SK-N-SH (cell line): ENCODE measurements around the gene FAXDC2. TPM values are rescaled to one million over a fixed set of nuclear protein-coding genes. Genes with fewer than 3 reads are reported as not detected.

Source experiments
- CTCF ChIA-PET: fragments of 300-600, 350-600 bp; formaldehyde crosslinking; extraction: SDS; loops from one replicate; lab custom pipeline; 2021; lab: Yijun Ruan, JAX
- POLR2A ChIA-PET: fragments of 350-600 bp; sonication (Branson Sonifier 250); formaldehyde crosslinking; extraction: SDS; loops from one replicate; lab custom pipeline; 2020; ENCODE audit warnings: antibody characterized with exemption, inconsistent platforms; lab: Yijun Ruan, JAX
- DNase-seq: peaks from one replicate; pipeline ENCODE4 v3.0.0; 2012
- H2AFZ ChIP-seq: fragments of 200-600 bp; sonication (generic); 2 replicates; pipeline ENCODE4 v1.8.1; 2016; ENCODE audit warnings: antibody characterized with exemption, mild to moderate bottlenecking, low read depth
- H3F3A ChIP-seq: fragments of 200-600 bp; sonication (generic); replicated peaks from 2 replicates; pipeline ENCODE3; 2016; ENCODE audit warnings: antibody characterized with exemption, mild to moderate bottlenecking; ENCODE audit not compliant: insufficient read depth
- H3K27ac ChIP-seq, 2 experiments: fragments of 200-500 bp in 1 of 2; fragments of 200-600 bp in 1 of 2; sonication (Bioruptor generic) in 1 of 2; sonication (generic), shearing (Covaris generic) in 1 of 2; 2 replicates each; pipeline versions ENCODE4 v1.5.1 to v1.6.1; 2014 to 2016; ENCODE audit warnings: low read depth in 2 of 2, inconsistent platforms in 1 of 2, low read length in 1 of 2, mild to moderate bottlenecking in 1 of 2, mixed read lengths in 1 of 2
- H3K27me3 ChIP-seq: fragments of 200-600 bp; sonication (generic), shearing (Covaris generic); 2 replicates; pipeline ENCODE4 v1.6.1; 2016; ENCODE audit warnings: mixed run types; ENCODE audit not compliant: insufficient read depth
- H3K36me3 ChIP-seq, 2 experiments: fragments of 200-500 bp in 1 of 2; fragments of 200-600 bp in 1 of 2; sonication (Bioruptor generic) in 1 of 2; sonication (generic) in 1 of 2; replicated peaks in 1 of 2; 2 replicates each; pipeline versions ENCODE3 to v1.5.1; 2014 to 2016; ENCODE audit warnings: low read length in 1 of 2, mild to moderate bottlenecking in 1 of 2; ENCODE audit not compliant: insufficient read depth in 2 of 2, control insufficient read depth in 1 of 2
- H3K4me1 ChIP-seq, 2 experiments: fragments of 200-500 bp in 1 of 2; fragments of 200-600 bp in 1 of 2; sonication (Bioruptor generic) in 1 of 2; sonication (generic), shearing (Covaris generic) in 1 of 2; 2 replicates each; pipeline versions ENCODE4 v1.5.1 to v1.6.1; 2014 to 2016; ENCODE audit warnings: low read depth in 1 of 2, low read length in 1 of 2, mixed run types in 1 of 2; ENCODE audit not compliant: insufficient read depth in 2 of 2, control insufficient read depth in 1 of 2
- H3K4me2 ChIP-seq: fragments of 200-600 bp; sonication (generic), shearing (Covaris generic); 2 replicates; pipeline ENCODE4 v1.6.1; 2017; ENCODE audit warnings: mixed run types
- H3K4me3 ChIP-seq, 2 experiments: fragments of 200-500 bp in 1 of 2; fragments of 200-600 bp in 1 of 2; sonication (Bioruptor generic) in 1 of 2; sonication (generic), shearing (Covaris generic) in 1 of 2; 2 replicates each; pipeline versions ENCODE4 v1.5.1 to v1.8.1; 2014 to 2016; ENCODE audit warnings: low read depth in 2 of 2, inconsistent platforms in 1 of 2, low read length in 1 of 2, mild to moderate bottlenecking in 1 of 2, mixed read lengths in 1 of 2, moderate library complexity in 1 of 2
- H3K79me2 ChIP-seq: fragments of 200-600 bp; sonication (generic); 2 replicates; pipeline ENCODE4 v1.8.1; 2017; ENCODE audit warnings: mild to moderate bottlenecking; ENCODE audit not compliant: insufficient read depth
- H3K9ac ChIP-seq: fragments of 200-600 bp; sonication (generic); 2 replicates; pipeline ENCODE4 v1.6.1; 2017; ENCODE audit warnings: mixed run types
- H3K9me2 ChIP-seq: fragments of 200-600 bp; sonication (generic); 2 replicates; pipeline ENCODE4 v1.6.1; 2017; ENCODE audit warnings: mixed run types
- H3K9me3 ChIP-seq: fragments of 200-600 bp; sonication (generic); 2 replicates; pipeline ENCODE4 v1.6.1; 2017; ENCODE audit warnings: mixed run types, mild to moderate bottlenecking, moderate library complexity
- H4K20me1 ChIP-seq: fragments of 200-600 bp; sonication (generic); 2 replicates; pipeline ENCODE4 v1.6.1; 2017; ENCODE audit warnings: mild to moderate bottlenecking, mixed run types; ENCODE audit not compliant: insufficient read depth
- EZH2phosphoT487 ChIP-seq: fragments of 200-600 bp; sonication (generic); IDR thresholded peaks from 2 replicates; pipeline ENCODE4 v1.6.1; 2017; ENCODE audit warnings: low read depth, mixed run types, mild to moderate bottlenecking, antibody characterized with exemption, moderate library complexity, borderline replicate concordance
- FOXJ3 ChIP-seq: sonication (generic); formaldehyde crosslinking; IDR thresholded peaks from 2 replicates; pipeline ENCODE4 v1.5.1; 2020; ENCODE audit warnings: mild to moderate bottlenecking, missing genetic modification reagents
- GATA2 ChIP-seq: sonication (generic); formaldehyde crosslinking; IDR thresholded peaks from 2 replicates; pipeline ENCODE4 v1.5.0; 2020; ENCODE audit warnings: mild to moderate bottlenecking, missing genetic modification reagents
- MEF2A ChIP-seq: IDR thresholded peaks from 2 replicates; pipeline ENCODE4 v1.4.0; 2012; ENCODE audit warnings: low read depth, borderline replicate concordance
- MXI1 ChIP-seq: IDR thresholded peaks from 2 replicates; pipeline ENCODE4 v1.6.1; 2012; ENCODE audit warnings: mild to moderate bottlenecking, low read depth, low read length, improper control_type of control experiment
- NFIC ChIP-seq: IDR thresholded peaks from 2 replicates; pipeline ENCODE4 v1.4.0; 2012; ENCODE audit warnings: borderline replicate concordance
- NRF1 ChIP-seq: IDR thresholded peaks from 2 replicates; pipeline ENCODE4 v1.6.1; 2012; ENCODE audit warnings: low read depth, mild to moderate bottlenecking, low read length
- PBX3 ChIP-seq: IDR thresholded peaks from 2 replicates; pipeline ENCODE4; 2012
- RXRA ChIP-seq: IDR thresholded peaks from 2 replicates; pipeline ENCODE4 v1.4.0; 2012; ENCODE audit warnings: low read depth, mild to moderate bottlenecking, borderline replicate concordance
- SIN3A ChIP-seq: IDR thresholded peaks from 2 replicates; pipeline ENCODE4 v1.6.1; 2012; ENCODE audit warnings: low read depth, mild to moderate bottlenecking, low read length, moderate library complexity, borderline replicate concordance
- SMC3 ChIP-seq: IDR thresholded peaks from 2 replicates; pipeline ENCODE4 v1.6.1; 2012; ENCODE audit warnings: low read depth, low read length, improper control_type of control experiment
- TAF1 ChIP-seq: IDR thresholded peaks from 2 replicates; pipeline ENCODE4 v1.6.1; 2012; ENCODE audit warnings: low read depth, mild to moderate bottlenecking, low read length, moderate library complexity, borderline replicate concordance
- TCF12 ChIP-seq: IDR thresholded peaks from 2 replicates; pipeline ENCODE4 v1.4.0; 2012
- USF1 ChIP-seq: IDR thresholded peaks from 2 replicates; pipeline ENCODE4 v1.4.0; 2012; ENCODE audit warnings: low read depth, borderline replicate concordance
- ZBTB33 ChIP-seq: IDR thresholded peaks from 2 replicates; pipeline ENCODE4 v1.4.0; 2012; ENCODE audit warnings: low read depth, borderline replicate concordance
- WGBS: methylation state at CpG from one replicate; pipeline ENCODE4 v1.1.6; 2017; ENCODE audit warnings: low lambda C conversion rate; 5-methylcytosine and 5-hydroxymethylcytosine counted together
- polyA plus RNA-seq, 3 experiments: library from polyadenylated mRNA; depleted of rRNA; stranded (reverse); fragments of >200 nt; gene quantifications; 2 replicates each; pipeline ENCODE4 v1.2.3, GENCODE V29; 2012
- TF ChIP-seq, protein P1 (sequence below): IDR thresholded peaks from 2 replicates; pipeline ENCODE4 v1.4.0; 2012; ENCODE audit warnings: low read depth
- TF ChIP-seq, protein P2 (sequence below): fragments of 150-350 bp; IDR thresholded peaks from 2 replicates; pipeline ENCODE4 v1.6.1; 2016; ENCODE audit warnings: mild to moderate bottlenecking, low read depth, low read length
- TF ChIP-seq, protein P3 (sequence below): IDR thresholded peaks from 2 replicates; pipeline ENCODE4 v1.6.1; 2012; ENCODE audit warnings: mild to moderate bottlenecking, low read depth, low read length, moderate library complexity
- TF ChIP-seq, protein P4 (sequence below): fragments of 150-350 bp; IDR thresholded peaks from 2 replicates; pipeline ENCODE4 v1.6.1; 2017; ENCODE audit warnings: antibody characterized with exemption, low read length, low read depth, borderline replicate concordance

FAXDC2 gene, protein sequence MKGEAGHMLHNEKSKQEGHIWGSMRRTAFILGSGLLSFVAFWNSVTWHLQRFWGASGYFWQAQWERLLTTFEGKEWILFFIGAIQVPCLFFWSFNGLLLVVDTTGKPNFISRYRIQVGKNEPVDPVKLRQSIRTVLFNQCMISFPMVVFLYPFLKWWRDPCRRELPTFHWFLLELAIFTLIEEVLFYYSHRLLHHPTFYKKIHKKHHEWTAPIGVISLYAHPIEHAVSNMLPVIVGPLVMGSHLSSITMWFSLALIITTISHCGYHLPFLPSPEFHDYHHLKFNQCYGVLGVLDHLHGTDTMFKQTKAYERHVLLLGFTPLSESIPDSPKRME
- polyA plus RNA-seq (2012; rRNA removed): 6.0 and 8.4 TPM in 2 replicates
- polyA plus RNA-seq (2012; cell fraction: cytosol; rRNA removed): 4.1 and 5.2 TPM in 2 replicates
- 5.5 and 9.9 TPM in 2 replicates for polyA plus RNA-seq (2012; cell fraction: nucleus; rRNA removed)

DNA sequence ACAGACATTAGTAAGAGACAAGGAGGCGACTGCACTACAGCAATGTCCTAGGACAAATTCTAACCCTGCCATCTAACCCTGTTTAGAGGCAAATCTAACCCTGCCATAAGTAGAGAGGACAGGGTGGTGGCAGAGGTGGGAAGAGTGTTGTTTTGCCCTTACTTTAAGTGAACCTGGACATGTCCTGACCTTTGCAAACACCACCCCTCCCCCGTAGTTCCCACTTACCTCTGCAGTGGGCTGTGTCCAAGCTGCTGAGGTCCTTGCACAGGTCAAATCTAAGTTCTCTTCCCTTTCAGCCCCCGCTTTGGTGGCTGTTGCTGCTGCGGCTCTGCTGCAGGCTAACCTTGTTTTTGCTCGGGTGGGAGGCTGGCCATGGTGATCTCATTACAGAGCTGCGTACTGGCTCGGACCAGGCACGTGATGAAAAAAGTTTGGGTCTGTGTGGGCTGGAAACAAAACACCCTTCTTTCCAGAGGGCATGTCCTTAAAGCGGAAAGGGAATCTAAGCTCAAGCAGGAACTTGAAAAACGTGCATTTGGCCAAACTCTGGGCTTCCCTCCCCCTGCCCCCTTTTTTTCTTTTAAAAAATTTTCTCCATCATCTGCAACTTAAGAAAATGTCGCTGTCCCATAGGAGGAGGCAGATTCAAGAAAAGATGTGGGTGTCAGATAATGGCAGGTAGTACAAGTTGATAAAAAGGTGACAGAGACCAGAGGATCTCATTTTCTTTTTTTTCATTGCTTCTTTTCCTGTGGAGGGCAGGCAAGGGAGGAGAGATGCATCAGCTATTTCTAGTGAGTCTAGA, at the start of gene FAXDC2:
FAXDC2 (minus strand) TSS at position 349 of the 808 bp plus-strand sequence. CDS start 12,425 bp downstream, outside the sequence.
- 24% methylated on average over 11 of the region's 11 CpGs for WGBS
- Histone ChIP-seq H3K27me3 (no peaks in the 10 kb centered on the region), H3K27ac (peak within 1 kb of the TSS; percentile 60 to 77), H3F3A (peaks cover 11% of the 10 kb centered on the region), H3K9me3 (no peaks in the 10 kb centered on the region), H2AFZ (peak within 1 kb of the TSS; percentile 92), H3K4me2 (peak within 1 kb of the TSS; percentile 73), H3K4me1 (peaks cover 9% of the 10 kb centered on the region in 2 experiments; a peak in 3 of 4 replicates), H3K9ac (peak within 1 kb of the TSS; percentile 48; the same call in 1 of the 2 replicates), H3K9me2 (no peaks in the 10 kb centered on the region), H3K4me3 (peak within 1 kb of the TSS; percentile 50 to 59), H3K36me3 (no peaks in the 10 kb centered on the region), H3K79me2 (no peaks in the 10 kb centered on the region), H4K20me1 (no peaks in the 10 kb centered on the region)
- ChIA-PET POLR2A (interaction anchor here (1.5 kb wide), 1 partner anchor 15 kb away, joined by 7 read pairs; no protein-coding TSS in a partner anchor), CTCF (interaction anchor here (0.9 to 1.1 kb wide), 2 partner anchors 16 to 200 kb away, joined by 3 to 4 read pairs; no protein-coding TSS in a partner anchor)
- peak; percentile 53 for DNase-seq
- TF ChIP-seq RXRA (no peak), PBX3 (no peak), SMC3 (no peak), FOXJ3 (no peak), NRF1 (no peak), ZBTB33 (no peak), EZH2phosphoT487 (no peak), TCF12 (no peak), TAF1 (peak; percentile 35; the same call in 1 of the 2 replicates), MEF2A (no peak), MXI1 (peak; percentile 47; the same call in 1 of the 2 replicates), SIN3A (no peak; the same call in 1 of the 2 replicates), GATA2 (CRISPR knock-in tag) (no peak), USF1 (peak; percentile 90), NFIC (no peak)
- TF ChIP-seq, protein P1, sequence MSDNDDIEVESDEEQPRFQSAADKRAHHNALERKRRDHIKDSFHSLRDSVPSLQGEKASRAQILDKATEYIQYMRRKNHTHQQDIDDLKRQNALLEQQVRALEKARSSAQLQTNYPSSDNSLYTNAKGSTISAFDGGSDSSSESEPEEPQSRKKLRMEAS: peak; percentile 79
- TF ChIP-seq, protein P2, sequence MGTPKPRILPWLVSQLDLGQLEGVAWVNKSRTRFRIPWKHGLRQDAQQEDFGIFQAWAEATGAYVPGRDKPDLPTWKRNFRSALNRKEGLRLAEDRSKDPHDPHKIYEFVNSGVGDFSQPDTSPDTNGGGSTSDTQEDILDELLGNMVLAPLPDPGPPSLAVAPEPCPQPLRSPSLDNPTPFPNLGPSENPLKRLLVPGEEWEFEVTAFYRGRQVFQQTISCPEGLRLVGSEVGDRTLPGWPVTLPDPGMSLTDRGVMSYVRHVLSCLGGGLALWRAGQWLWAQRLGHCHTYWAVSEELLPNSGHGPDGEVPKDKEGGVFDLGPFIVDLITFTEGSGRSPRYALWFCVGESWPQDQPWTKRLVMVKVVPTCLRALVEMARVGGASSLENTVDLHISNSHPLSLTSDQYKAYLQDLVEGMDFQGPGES: no peak
- TF ChIP-seq, protein P3, sequence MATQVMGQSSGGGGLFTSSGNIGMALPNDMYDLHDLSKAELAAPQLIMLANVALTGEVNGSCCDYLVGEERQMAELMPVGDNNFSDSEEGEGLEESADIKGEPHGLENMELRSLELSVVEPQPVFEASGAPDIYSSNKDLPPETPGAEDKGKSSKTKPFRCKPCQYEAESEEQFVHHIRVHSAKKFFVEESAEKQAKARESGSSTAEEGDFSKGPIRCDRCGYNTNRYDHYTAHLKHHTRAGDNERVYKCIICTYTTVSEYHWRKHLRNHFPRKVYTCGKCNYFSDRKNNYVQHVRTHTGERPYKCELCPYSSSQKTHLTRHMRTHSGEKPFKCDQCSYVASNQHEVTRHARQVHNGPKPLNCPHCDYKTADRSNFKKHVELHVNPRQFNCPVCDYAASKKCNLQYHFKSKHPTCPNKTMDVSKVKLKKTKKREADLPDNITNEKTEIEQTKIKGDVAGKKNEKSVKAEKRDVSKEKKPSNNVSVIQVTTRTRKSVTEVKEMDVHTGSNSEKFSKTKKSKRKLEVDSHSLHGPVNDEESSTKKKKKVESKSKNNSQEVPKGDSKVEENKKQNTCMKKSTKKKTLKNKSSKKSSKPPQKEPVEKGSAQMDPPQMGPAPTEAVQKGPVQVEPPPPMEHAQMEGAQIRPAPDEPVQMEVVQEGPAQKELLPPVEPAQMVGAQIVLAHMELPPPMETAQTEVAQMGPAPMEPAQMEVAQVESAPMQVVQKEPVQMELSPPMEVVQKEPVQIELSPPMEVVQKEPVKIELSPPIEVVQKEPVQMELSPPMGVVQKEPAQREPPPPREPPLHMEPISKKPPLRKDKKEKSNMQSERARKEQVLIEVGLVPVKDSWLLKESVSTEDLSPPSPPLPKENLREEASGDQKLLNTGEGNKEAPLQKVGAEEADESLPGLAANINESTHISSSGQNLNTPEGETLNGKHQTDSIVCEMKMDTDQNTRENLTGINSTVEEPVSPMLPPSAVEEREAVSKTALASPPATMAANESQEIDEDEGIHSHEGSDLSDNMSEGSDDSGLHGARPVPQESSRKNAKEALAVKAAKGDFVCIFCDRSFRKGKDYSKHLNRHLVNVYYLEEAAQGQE: no peak
- TF ChIP-seq, protein P4, sequence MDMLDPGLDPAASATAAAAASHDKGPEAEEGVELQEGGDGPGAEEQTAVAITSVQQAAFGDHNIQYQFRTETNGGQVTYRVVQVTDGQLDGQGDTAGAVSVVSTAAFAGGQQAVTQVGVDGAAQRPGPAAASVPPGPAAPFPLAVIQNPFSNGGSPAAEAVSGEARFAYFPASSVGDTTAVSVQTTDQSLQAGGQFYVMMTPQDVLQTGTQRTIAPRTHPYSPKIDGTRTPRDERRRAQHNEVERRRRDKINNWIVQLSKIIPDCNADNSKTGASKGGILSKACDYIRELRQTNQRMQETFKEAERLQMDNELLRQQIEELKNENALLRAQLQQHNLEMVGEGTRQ: peak; percentile 68
